Adipose tissue (tissue), 3 donors: ENCODE results near the gene RHOB. TPM values are rescaled to one million over a fixed set of nuclear protein-coding genes. Genes with fewer than 3 reads are reported as not detected.

Source experiments
- H3K27ac ChIP-seq: one replicate; pipeline ENCODE4 v1.5.1; 2013; ENCODE audit warnings: low read depth, low read length
- WGBS, 3 donors: extraction: QIAGEN DNeasy Blood & Tissue Kit; methylation state at CpG; one replicate each; pipeline ENCODE4 v1.1.7; 2013; 5-methylcytosine and 5-hydroxymethylcytosine counted together
- polyA plus RNA-seq, 3 donors: library from polyadenylated mRNA; stranded (reverse); fragments of 200-250 nt; gene quantifications; one replicate each; pipeline ENCODE4 v1.2.3, GENCODE V29; 2013
- donor health status: healthy with polysubstance abuse.
- donor health status: Bipolar disorder and iron deficiency.
- donor health status: healthy.

The RHOB gene
- polyA plus RNA-seq, 3 donors, result 155 to 963 (median 704) TPM

- no peak overlapping the region for H3K27ac ChIP-seq
- 62 to 74% (median 67%) methylated on average over 14 of the region's 14 CpGs for WGBS, 3 donors
Measured at GRCh38 chr2:20421336-20421987, 25.4 kb upstream of the RHOB start.

- H3K27ac ChIP-seq, result no peak overlapping the region
- 13 to 42% (median 24%) methylated on average over 7 of the region's 7 CpGs for WGBS, 3 donors
Measured at GRCh38 chr2:20421988-20422370, 24.9 kb upstream of the RHOB start.

- WGBS, 3 donors, result 55 to 76% (median 64%) methylated on average over 11 of the region's 11 CpGs
- no peak overlapping the region for H3K27ac ChIP-seq
Measured at GRCh38 chr2:20422402-20423271, 24.2 kb upstream of the RHOB start.

DNA sequence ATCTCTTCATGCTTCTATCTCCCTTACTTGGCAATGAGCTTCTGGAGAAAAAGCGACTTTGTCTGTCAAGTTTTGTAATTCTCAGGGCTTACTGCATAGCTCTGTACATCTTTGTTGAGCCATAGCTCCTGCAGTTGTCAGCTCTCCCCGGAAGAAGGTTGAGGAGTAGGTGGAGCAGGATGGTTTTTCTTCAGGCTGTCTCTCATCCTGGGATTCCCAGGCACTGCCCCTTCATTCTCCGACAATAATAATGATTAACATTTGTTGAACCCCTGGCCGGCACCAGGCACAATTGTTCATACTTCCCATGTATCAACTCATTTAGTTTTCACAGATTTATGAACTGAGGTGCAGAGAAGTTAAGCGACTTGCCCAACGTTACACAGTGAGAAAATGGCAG is 23.5 kb upstream of the RHOB start:
- 89 to 90% (median 89%) methylated on average over 6 of the region's 6 CpGs for WGBS, 3 donors
- no peak overlapping the region for H3K27ac ChIP-seq

GRCh38 chr2:20423847-20424246 is 23.0 kb upstream of the RHOB start:
- 97 to 100% (median 100%) methylated on average over 2 of the region's 2 CpGs for WGBS, 3 donors
- no peak overlapping the region for H3K27ac ChIP-seq

GRCh38 chr2:20424300-20425290 is 22.3 kb upstream of the RHOB start:
- 43 to 75% (median 45%) methylated on average over 14 to 15 of the region's 15 CpGs for WGBS, 3 donors
- H3K27ac ChIP-seq, result no peak overlapping the region

GRCh38 chr2:20425371-20425881 is 21.4 kb upstream of the RHOB start:
- 88 to 94% (median 89%) methylated on average over 6 of the region's 6 CpGs for WGBS, 3 donors
- H3K27ac ChIP-seq, result no peak overlapping the region

DNA sequence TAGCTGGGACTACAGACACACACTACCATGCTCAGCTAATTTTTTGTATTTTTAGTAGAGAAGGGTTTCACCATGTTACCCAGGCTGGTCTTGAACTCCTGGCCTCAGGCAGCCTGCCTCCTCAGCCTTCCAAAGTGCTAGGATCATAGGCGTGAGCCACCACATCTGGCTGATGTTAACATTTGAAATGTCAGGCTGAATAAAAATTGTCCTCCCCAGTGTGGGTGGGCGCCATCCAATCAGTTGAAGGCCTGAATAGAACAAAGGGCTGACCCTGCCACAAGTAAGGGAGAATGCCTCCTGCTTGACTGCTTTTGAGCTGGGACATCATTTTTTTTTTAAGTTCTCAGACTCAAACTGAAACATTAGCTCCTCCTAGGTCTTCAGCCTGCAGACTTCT is 21.0 kb upstream of the RHOB start:
- H3K27ac ChIP-seq, result no peak overlapping the region
- 93 to 97% (median 96%) methylated on average over 2 of the region's 2 CpGs for WGBS, 3 donors

DNA sequence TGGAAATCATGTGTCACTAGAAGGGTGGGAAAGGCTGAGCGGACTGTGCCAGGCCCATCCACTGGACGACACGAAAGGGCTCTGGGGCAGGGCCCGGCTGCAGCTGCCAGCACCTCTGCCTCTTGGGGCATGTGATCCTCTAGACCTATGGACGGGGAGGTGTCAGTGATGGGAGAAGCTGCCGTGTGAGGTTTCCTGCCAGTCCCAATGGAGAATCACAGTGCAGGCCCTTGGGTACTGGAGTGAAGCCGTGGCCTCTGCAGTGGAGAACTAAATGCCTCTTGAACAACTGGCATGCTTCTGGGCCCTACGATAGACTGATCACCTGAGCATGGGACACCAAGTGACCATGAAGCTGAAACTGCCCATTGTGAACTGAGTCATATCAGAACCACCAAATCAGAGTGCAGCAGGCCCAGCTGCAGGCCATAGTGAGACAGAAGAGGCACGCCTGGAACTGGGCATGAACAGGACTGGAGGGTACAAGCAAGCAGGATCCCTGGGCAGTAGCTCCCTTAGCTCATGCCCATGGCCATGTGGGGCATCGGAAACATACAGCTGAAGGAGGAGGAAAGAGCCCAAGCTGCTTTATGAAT is 18.8 kb upstream of the RHOB start:
- WGBS, 3 donors, result 86 to 90% (median 90%) methylated on average over 10 of the region's 10 CpGs
- no peak overlapping the region for H3K27ac ChIP-seq

DNA sequence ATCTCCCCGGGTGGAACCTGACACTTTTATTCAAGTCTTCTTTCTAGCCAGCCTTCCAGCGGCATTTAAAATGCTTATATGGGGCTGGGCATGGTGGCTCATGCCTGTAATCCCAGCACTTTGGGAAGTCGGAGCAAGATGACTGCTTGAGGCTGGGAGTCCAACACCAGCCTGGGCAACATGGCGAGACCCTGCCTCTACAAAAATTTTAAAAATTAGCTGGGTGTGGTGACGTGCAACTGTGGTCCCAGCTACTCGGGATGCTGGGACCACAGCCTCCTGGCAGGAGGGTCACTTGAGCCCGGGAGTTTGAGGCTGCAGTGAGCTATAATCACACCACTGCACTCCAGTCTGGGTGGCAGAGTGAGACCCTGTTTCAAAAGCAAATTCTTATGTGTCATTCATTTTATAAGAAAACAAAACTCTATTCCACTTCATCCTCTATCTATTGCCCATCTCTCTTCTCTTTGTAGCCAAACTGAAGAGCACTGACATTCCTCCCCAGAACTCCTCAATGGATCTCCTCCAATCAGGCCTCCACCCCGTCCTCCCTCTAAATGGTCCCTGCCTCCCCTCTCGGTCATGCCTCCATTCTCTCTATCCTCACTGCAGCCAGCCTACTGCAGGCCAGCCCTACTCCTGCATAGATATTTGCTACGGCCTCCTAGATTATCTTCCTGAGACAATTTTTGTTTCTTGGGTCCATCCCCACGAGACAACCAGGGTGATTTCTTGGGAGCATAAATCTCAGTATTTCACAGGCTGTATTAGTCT is 18.0 kb upstream of the RHOB start:
- 92 to 93% (median 93%) methylated on average over 11 of the region's 11 CpGs for WGBS, 3 donors
- no peak overlapping the region for H3K27ac ChIP-seq

DNA sequence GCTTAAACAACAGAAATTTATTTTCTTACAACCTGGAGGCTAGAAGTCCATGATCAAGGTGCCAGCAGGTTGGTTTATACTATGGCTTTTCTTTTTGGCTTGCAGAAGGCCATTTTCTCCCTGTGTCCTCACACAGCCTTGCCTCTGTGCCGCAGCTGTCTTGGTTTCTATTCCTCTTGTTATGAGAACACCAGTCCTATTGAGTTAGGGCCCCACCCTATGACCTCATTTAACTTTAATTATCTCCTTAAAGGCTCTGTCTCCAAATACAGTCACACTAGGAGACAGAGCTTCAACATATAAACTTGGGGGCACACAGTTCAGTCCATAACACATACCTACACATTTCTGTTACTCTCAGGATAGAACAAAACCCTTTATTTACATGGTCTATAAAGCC is 17.3 kb upstream of the RHOB start:
- no peak overlapping the region for H3K27ac ChIP-seq
- 41 to 75% (median 59%) methylated on average over 1 of the region's 1 CpG for WGBS, 3 donors

DNA sequence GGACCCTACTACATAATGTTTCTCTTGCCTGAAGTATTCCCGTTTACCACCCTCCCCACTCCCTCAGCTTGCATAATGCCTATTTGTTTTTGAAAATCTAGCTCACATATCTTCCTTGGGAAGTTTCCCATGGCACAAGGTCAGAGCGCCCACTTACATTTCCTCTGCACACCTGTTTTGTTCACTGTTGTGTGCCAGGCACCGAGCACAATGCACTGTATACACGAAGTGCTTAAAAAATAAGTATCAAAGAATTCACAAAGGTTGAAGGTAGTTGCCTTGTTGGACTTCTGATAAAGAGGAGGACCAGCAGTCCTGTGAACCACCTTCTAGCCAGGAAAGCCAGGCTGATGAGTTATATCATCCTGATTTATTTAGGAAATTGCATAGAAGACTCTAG is 16.8 kb upstream of the RHOB start:
- H3K27ac ChIP-seq, result peak overlapping the region; percentile 43
- WGBS, 3 donors, result 29 to 81% (median 74%) methylated on average over 4 of the region's 4 CpGs

DNA sequence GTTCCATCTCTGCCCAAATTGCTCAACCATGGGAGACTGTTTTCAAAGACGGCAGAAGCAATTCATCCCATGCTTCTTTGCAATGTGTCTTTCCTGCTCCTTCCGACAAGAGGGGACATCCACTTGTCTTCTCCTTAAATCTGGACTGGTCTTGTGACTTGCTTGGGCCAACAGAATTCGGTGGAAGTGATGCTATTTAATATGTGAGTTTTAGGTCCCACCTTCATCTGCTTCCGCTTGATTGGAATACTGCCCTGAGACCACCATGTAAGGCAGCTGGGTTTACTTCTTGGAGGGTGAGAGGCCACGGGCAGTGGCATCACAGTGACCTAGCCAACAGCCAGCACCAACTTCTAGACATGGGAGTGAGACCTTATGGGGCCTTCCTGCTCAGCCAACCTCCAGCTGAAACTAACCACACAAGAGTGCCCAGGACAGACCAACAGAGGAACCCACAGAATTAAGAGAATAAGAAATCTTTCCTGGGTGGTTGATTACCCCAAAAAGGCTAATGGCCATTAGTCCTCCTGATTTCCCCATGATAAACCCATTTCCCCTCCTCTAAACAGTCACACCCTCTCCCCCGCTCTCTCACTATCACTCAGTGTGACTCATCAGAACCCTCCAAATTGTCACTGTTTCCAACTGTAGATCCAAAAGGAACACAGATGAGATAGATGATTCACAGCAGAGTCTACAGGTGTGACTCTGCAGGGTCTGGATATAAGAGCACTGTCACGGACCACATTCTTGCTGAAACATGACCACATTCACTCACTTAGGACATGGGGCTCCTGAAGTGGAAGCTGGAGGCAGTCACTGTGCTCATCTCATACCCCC is 16.2 kb upstream of the RHOB start:
- H3K27ac ChIP-seq, result no peak overlapping the region
- WGBS, 3 donors, result 84 to 86% (median 85%) methylated on average over 7 of the region's 7 CpGs

DNA sequence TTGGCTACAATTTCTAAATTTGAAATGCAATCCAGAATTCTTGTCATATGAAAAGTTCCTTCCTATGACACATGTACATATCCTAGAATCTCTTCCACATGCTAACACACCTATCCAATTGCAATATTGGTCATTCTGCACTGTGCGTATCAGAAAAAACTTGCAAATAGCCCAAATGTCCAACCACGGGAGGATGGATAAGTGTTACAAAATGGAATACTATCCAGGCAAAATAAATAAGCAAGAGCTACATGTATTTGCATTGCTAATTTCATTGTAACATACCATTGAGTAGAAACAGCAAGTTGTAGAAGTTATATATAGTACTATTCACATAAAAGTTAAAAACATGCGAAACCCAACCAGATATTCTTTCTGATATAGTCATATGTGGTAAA is 15.6 kb upstream of the RHOB start:
- no peak overlapping the region for H3K27ac ChIP-seq
- 97% methylated on average over 3 of the region's 3 CpGs for WGBS, 3 donors

- H3K27ac ChIP-seq, result no peak overlapping the region
- 68 to 80% (median 80%) methylated on average over 5 of the region's 5 CpGs for WGBS, 3 donors
Measured at GRCh38 chr2:20431772-20432171, 15.1 kb upstream of the RHOB start.

DNA sequence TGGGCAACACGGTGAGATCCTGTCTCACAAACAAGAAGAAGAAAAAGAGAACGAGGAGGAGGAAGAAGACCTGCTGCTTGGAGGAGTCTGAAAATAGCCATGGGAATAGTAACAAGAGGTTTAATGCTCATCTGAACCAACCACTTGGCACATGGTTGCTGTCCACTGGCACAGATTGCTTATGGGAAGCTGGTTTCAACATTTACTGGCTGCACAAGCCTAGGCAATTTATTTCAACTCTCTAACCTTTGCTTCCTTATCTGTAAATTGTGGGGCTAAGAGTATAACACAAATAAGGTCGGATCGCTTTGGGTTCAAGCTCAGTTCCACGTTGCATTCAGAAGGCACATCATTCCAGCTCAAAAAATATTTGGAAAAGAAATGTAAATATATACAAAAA is 14.2 kb upstream of the RHOB start:
- 64 to 83% (median 79%) methylated on average over 5 of the region's 5 CpGs for WGBS, 3 donors
- no peak overlapping the region for H3K27ac ChIP-seq

DNA sequence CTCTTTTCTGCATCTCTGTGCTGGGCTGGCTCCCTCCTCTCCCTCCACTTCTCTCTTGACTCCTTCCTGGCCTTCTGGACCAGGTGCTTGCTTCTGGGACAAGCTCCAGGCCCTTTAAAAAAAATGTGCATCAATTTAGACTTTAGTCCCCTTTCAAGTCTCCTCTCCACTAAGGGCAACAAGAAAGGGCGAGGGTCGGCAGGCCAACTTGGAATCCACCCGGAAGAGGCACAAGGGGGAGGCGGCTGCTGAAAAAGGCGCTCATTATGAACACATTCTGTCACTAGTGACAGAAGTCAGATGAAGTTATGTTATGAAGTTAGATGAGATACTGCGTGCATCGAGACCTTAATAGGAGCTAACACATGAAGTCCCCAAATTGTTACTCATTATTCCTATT is 13.6 kb upstream of the RHOB start:
- H3K27ac ChIP-seq, result no peak overlapping the region
- whole genome bisulfite sequencing, 3 donors, result 91 to 93% (median 91%) methylated on average over 7 of the region's 7 CpGs
